IMR-90 (cell line): ENCODE data around the gene MTREX. TPM values are rescaled to one million over a fixed set of nuclear protein-coding genes. Genes with fewer than 3 reads are reported as not detected.

Source experiments
- ATAC-seq: fragments of 200-7000 bp; cut with Tn5 transposase; 2 replicates; pipeline ENCODE4 v1.9.1; 2020; ENCODE audit warnings: low read depth, mild to moderate bottlenecking, moderate library complexity
- BruUV-seq: library from RNA; stranded (reverse); fragments of 400-500 nt; replicated peaks from 2 replicates; lab custom pipeline; 2021; lab: Mats Ljungman, UMichigan
- CTCF ChIA-PET: fragments of 300-600 bp; formaldehyde crosslinking; extraction: SDS; loops from one replicate; lab custom pipeline; 2021; ENCODE audit warnings: antibody characterized with exemption; lab: Yijun Ruan, JAX
- POLR2A ChIA-PET: fragments of 300-600 bp; sonication (Branson Sonifier 250); formaldehyde crosslinking; loops from one replicate; lab custom pipeline; 2022; ENCODE audit warnings: antibody characterized with exemption; ENCODE audit not compliant: unreplicated experiment; lab: Charles Lee
- DNase-seq: peaks from one replicate; pipeline ENCODE4 v3.0.0; 2013
- H2AFZ ChIP-seq: replicated peaks from 2 replicates; pipeline ENCODE3; 2013; ENCODE audit warnings: low read length, mild to moderate bottlenecking; ENCODE audit not compliant: poor library complexity
- H2AK5ac ChIP-seq: 2 replicates; pipeline ENCODE4 v1.6.1; 2013; ENCODE audit warnings: low read depth, low read length, inconsistent platforms
- H2AK9ac ChIP-seq: replicated peaks from 2 replicates; pipeline ENCODE3; 2013; ENCODE audit warnings: mild to moderate bottlenecking, low read depth, low read length, moderate library complexity; ENCODE audit not compliant: poor library complexity
- H2BK120ac ChIP-seq: 2 replicates; pipeline ENCODE4 v1.6.1; 2013; ENCODE audit warnings: low read depth, low read length, inconsistent platforms
- H2BK15ac ChIP-seq: 3 replicates; pipeline ENCODE4 v1.6.1; 2013; ENCODE audit warnings: low read depth, low read length, inconsistent platforms
- H2BK20ac ChIP-seq: 2 replicates; pipeline ENCODE4 v1.6.1; 2013; ENCODE audit warnings: low read depth, mild to moderate bottlenecking, inconsistent platforms, low read length, moderate library complexity
- H2BK5ac ChIP-seq: 2 replicates; pipeline ENCODE4 v1.6.1; 2013; ENCODE audit warnings: mild to moderate bottlenecking, low read depth, low read length, inconsistent platforms; ENCODE audit not compliant: poor library complexity, severe bottlenecking
- H3K14ac ChIP-seq: replicated peaks from 2 replicates; pipeline ENCODE4 v1.6.1; 2013; ENCODE audit warnings: low read depth, low read length, inconsistent platforms
- H3K18ac ChIP-seq: 2 replicates; pipeline ENCODE4 v1.6.1; 2013; ENCODE audit warnings: low read depth, low read length, control low read depth
- H3K23ac ChIP-seq: 2 replicates; pipeline ENCODE4 v1.6.1; 2013; ENCODE audit warnings: low read depth, low read length, inconsistent platforms
- H3K27ac ChIP-seq: 2 replicates; pipeline ENCODE4 v1.5.1; 2013; ENCODE audit warnings: mild to moderate bottlenecking, control low read depth, low read length; ENCODE audit not compliant: insufficient read depth
- H3K27me3 ChIP-seq: 2 replicates; pipeline ENCODE4 v1.6.1; 2013; ENCODE audit warnings: low read length; ENCODE audit not compliant: control insufficient read depth, insufficient read depth
- H3K36me3 ChIP-seq: 2 replicates; pipeline ENCODE4 v1.6.1; 2013; ENCODE audit warnings: low read length, mixed read lengths; ENCODE audit not compliant: control insufficient read depth, insufficient read depth
- H3K4ac ChIP-seq: 2 replicates; pipeline ENCODE4 v1.6.1; 2013; ENCODE audit warnings: low read depth, low read length, inconsistent platforms
- H3K4me1 ChIP-seq: 2 replicates; pipeline ENCODE4 v1.6.1; 2013; ENCODE audit warnings: low read length, mixed read lengths; ENCODE audit not compliant: control insufficient read depth, insufficient read depth
- H3K4me2 ChIP-seq: 2 replicates; pipeline ENCODE4 v1.6.1; 2013; ENCODE audit warnings: low read depth, mild to moderate bottlenecking, control low read depth, low read length, moderate library complexity
- H3K4me3 ChIP-seq: 2 replicates; pipeline ENCODE4 v1.5.1; 2013; ENCODE audit warnings: low read depth, mild to moderate bottlenecking, control low read depth, low read length, moderate library complexity; ENCODE audit not compliant: insufficient read depth
- H3K56ac ChIP-seq: 2 replicates; pipeline ENCODE4 v1.6.1; 2013; ENCODE audit warnings: low read length, inconsistent platforms; ENCODE audit not compliant: insufficient read depth; ENCODE audit errors: extremely low read depth
- H3K79me1 ChIP-seq, 2 experiments: 2 replicates each; pipeline ENCODE4 v1.6.1; 2013; ENCODE audit warnings: low read length in 2 of 2, inconsistent platforms in 1 of 2, low read depth in 1 of 2
- H3K9ac ChIP-seq: 2 replicates; pipeline ENCODE4 v1.6.1; 2013; ENCODE audit warnings: low read depth, low read length, control low read depth
- H3K9me1 ChIP-seq: 2 replicates; pipeline ENCODE4 v1.6.1; 2013; ENCODE audit warnings: low read length, inconsistent platforms; ENCODE audit not compliant: insufficient read depth
- H3K9me3 ChIP-seq: 2 replicates; pipeline ENCODE4 v1.6.1; 2013; ENCODE audit warnings: low read length; ENCODE audit not compliant: control insufficient read depth, insufficient read depth
- H4K20me1 ChIP-seq: 2 replicates; pipeline ENCODE4 v1.6.1; 2013; ENCODE audit warnings: low read length, inconsistent platforms; ENCODE audit not compliant: insufficient read depth
- H4K5ac ChIP-seq: 2 replicates; pipeline ENCODE4 v1.6.1; 2013; ENCODE audit warnings: mild to moderate bottlenecking, low read depth, low read length, control low read depth
- H4K8ac ChIP-seq, 2 experiments: 2 replicates each; pipeline ENCODE4 v1.6.1; 2013; ENCODE audit warnings: low read depth in 2 of 2, low read length in 2 of 2, control low read depth in 1 of 2, inconsistent platforms in 1 of 2
- H4K91ac ChIP-seq: 2 replicates; pipeline ENCODE4 v1.6.1; 2013; ENCODE audit warnings: low read depth, low read length, inconsistent platforms; ENCODE audit not compliant: insufficient read depth
- BHLHE40 ChIP-seq: fragments of 150-350 bp; IDR thresholded peaks from 2 replicates; pipeline ENCODE4 v1.6.1; 2016; ENCODE audit warnings: mild to moderate bottlenecking, low read depth, low read length
- CHD1 ChIP-seq: IDR thresholded peaks from 2 replicates; pipeline ENCODE4 v1.6.1; 2012; ENCODE audit warnings: low read depth, low read length, improper control_type of control experiment
- MAFK ChIP-seq: IDR thresholded peaks from 2 replicates; pipeline ENCODE4 v1.6.1; 2012; ENCODE audit warnings: low read depth, low read length, improper control_type of control experiment
- NFE2L2 ChIP-seq: fragments of 150-350 bp; IDR thresholded peaks from 2 replicates; pipeline ENCODE4 v1.6.1; 2016; ENCODE audit warnings: low read depth, mild to moderate bottlenecking, low read length
- RAD21 ChIP-seq: IDR thresholded peaks from 2 replicates; pipeline ENCODE4 v1.6.1; 2012; ENCODE audit warnings: low read length, improper control_type of control experiment
- RCOR1 ChIP-seq: IDR thresholded peaks from 2 replicates; pipeline ENCODE4 v1.6.1; 2012; ENCODE audit warnings: mild to moderate bottlenecking, low read length, improper control_type of control experiment; ENCODE audit not compliant: insufficient replicate concordance
- RFX5 ChIP-seq: IDR thresholded peaks from 2 replicates; pipeline ENCODE4 v1.8.0; 2012; ENCODE audit warnings: low read depth, mild to moderate bottlenecking, low read length, moderate library complexity
- SMC3 ChIP-seq: fragments of 150-350 bp; IDR thresholded peaks from 2 replicates; pipeline ENCODE4 v1.6.1; 2016; ENCODE audit warnings: low read depth, mild to moderate bottlenecking, antibody characterized with exemption, low read length, moderate library complexity
- USF2 ChIP-seq: fragments of 150-350 bp; IDR thresholded peaks from 2 replicates; pipeline ENCODE4 v1.6.1; 2017; ENCODE audit warnings: mild to moderate bottlenecking, antibody characterized with exemption, low read length, low read depth
- WGBS, 2 experiments: methylation state at CpG; one replicate each; pipeline versions ENCODE4 v1.1.5 to v1.1.7; 2013; ENCODE audit warnings: missing lambda C conversion rate in 2 of 2; ENCODE audit not compliant: insufficient read length in 1 of 2; ENCODE audit errors: extremely low coverage in 2 of 2; 5-methylcytosine and 5-hydroxymethylcytosine counted together
- dilution Hi-C: fragments of 300-500 bp; cut with HindIII; formaldehyde crosslinking; loops from one replicate; pipeline ENCODE4 v1.14.3; 2018; ENCODE audit warnings: low sequenced_read_pairs; ENCODE audit not compliant: unreplicated experiment
- in situ Hi-C: fragments of 300-500 bp; cut with MboI; formaldehyde crosslinking; loops from 3 replicates; pipeline ENCODE4 v1.14.3; 2019; ENCODE audit warnings: low sequenced_read_pairs, inconsistent platforms, mixed read lengths
- intact Hi-C: fragments of 100-400 bp; cut with micrococcal nuclease; formaldehyde crosslinking; loops from 2 replicates; pipeline ENCODE4 v1.10.0; 2022
- polyA plus RNA-seq, 3 experiments: library from polyadenylated mRNA; depleted of rRNA; stranded (reverse); fragments of >200 nt; gene quantifications; 2 replicates each; pipeline ENCODE4 v1.2.3, GENCODE V29; 2012; ENCODE audit warnings: low replicate concordance in 1 of 3
- total RNA-seq: library from RNA; depleted of rRNA; stranded (reverse); fragments of >200 nt; gene quantifications from 2 replicates; pipeline ENCODE4 v1.2.3, GENCODE V29; 2012

The MTREX gene
- total and polyA plus RNA-seq, 2 of the 4 experiments (the other 2 are of a cell fraction): 22.1 to 33.2 TPM

DNA sequence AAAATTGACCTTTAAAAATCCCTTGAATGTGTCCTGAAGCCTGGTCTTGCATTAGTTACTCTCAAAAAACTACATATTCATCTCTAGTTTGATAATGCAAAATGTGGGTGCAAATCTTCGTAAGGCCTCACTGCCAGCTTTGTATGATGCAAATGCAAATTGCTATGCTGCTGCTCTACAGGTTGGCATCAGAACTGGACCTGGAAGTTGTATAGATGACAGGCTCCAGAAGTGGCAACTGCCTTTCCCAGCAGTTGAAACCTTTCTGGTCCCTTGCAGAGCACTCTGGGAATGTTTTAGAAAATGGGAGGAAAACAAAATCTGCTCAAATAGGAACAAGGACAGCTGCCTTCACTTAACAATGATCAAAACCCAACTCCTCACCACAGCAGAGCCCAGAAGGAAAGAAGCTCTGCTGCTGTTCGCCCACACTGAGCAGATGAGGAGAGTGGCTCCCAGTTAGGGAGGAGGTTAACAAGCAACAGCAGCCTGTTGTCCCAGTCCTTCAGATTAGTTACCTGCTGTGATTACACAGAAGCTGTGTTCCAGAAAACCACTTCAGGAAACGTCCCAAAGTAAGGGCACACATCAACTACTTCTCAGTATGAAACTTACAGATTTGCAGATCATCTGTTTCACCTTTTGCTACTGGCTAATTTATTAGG lies 133.4 kb downstream of the MTREX start:
- no peak overlapping the region for H3K18ac ChIP-seq
- peaks cover 3% of the 10 kb centered on the region; the same call in 1 of the 2 replicates for H4K20me1 ChIP-seq
- no peaks in the 10 kb centered on the region; a peak in 1 of 4 replicates for H3K79me1 ChIP-seq
- intact Hi-C loops: no loop called here
- H2BK120ac ChIP-seq: no peak overlapping the region; the same call in 1 of the 2 replicates
- H3K4me2 ChIP-seq: no peak overlapping the region
- no peaks in the 10 kb centered on the region for H3K9me3 ChIP-seq
- no peak overlapping the region for H3K27ac ChIP-seq
- DNase-seq (no peak), ATAC-seq (no peak)
- H2AK5ac ChIP-seq: no peak overlapping the region
- H3K27me3 ChIP-seq: no peaks in the 10 kb centered on the region
- TF ChIP-seq SMC3: no peak
- TF ChIP-seq BHLHE40: no peak
- TF ChIP-seq RFX5: no peak
- no peak for TF ChIP-seq CHD1
- no peak for TF ChIP-seq RCOR1
- no peak for TF ChIP-seq USF2
- no peak for TF ChIP-seq MAFK
- TF ChIP-seq RAD21: no peak
- no peak for TF ChIP-seq NFE2L2
- peaks cover 7% of the 10 kb centered on the region for H3K36me3 ChIP-seq
- no peak overlapping the region for H3K9ac ChIP-seq
- H2AFZ ChIP-seq: no peak overlapping the region
- H4K8ac ChIP-seq: no peak overlapping the region
- in situ Hi-C loops: no loop called here
- no peak overlapping the region for H3K56ac ChIP-seq
- no CpG with 5 or more reads among the region's 3 CpGs for WGBS, 2 experiments
- peak overlapping the region; percentile 37 for H2AK9ac ChIP-seq
- H3K9me1 ChIP-seq: peaks cover 6% of the 10 kb centered on the region; the same call in 1 of the 2 replicates
- no peak overlapping the region for H4K5ac ChIP-seq
- H3K4me1 ChIP-seq: peaks cover 14% of the 10 kb centered on the region
- H2BK5ac ChIP-seq: no peak overlapping the region
- no peak overlapping the region for H3K4me3 ChIP-seq
- H2BK20ac ChIP-seq: no peak overlapping the region
- no peak overlapping the region for H3K14ac ChIP-seq
- H4K91ac ChIP-seq: no peak overlapping the region
- BruUV-seq: no TSS peak
- H3K4ac ChIP-seq: peak overlapping the region; percentile 2; the same call in 1 of the 2 replicates
- no peak overlapping the region for H2BK15ac ChIP-seq
- H3K23ac ChIP-seq: peak overlapping the region; percentile 43; the same call in 1 of the 2 replicates
- dilution Hi-C loops: no loop called here
- ChIA-PET CTCF (no interaction called here), POLR2A (no interaction called here)
